Erythroblast (primary cell): ENCODE results near the gene ANKRD34A.

Experiments
- GATA1 ChIP-seq: IDR thresholded peaks from 2 replicates; pipeline ENCODE4 v1.6.1; 2011; ENCODE audit warnings: low read depth, mild to moderate bottlenecking, control low read depth, low read length, moderate library complexity
- POLR2A ChIP-seq: IDR thresholded peaks from 2 replicates; pipeline ENCODE4 v1.6.1; 2011; ENCODE audit warnings: mild to moderate bottlenecking, low read length

GRCh38 chr1:145995964-145996432, 31.6 kb upstream of the ANKRD34A start:
- TF ChIP-seq POLR2A = no peak
- no peak for TF ChIP-seq GATA1
